ENCODE data around the gene KNSTRN. TPM values are rescaled to one million over a fixed set of nuclear protein-coding genes. Genes with fewer than 3 reads are reported as not detected.

Gene KNSTRN
- total and polyA plus RNA-seq, 2 experiments from 2014 or later, result 67.9 to 80.4 TPM

DNA sequence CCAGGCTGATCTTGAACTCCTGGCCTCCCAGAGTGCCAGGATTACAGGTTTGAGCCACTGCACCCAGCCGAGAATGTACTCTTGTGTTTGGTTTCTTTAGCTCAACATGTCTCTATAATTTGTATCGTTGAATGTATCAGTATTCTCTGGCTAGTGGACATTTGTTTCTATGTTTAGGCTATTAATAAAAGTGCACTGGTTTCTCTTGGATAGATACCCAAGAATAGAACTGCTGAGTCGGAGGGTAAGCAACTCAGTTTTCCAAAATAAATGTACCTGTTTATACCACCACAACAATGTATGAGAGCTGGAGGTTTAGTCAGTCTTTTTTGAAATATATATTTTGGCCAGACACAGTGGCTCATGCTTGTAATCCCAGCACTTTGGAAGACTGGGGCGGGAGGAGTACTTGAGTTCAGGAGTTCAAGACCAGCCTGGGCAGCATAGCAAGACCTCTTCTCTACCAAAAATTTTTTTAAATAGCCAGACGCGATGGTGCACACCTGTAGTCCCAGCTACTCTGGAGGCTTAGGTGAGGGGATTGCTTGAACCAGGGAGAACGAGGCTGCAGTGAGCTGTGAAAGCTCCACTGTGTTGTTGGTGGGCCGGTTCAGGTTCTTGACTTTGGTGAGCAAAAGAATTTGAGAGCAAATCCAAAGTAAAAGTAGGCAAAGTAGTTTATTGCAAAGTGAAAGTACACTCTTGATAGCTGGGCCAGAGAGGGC, 15.3 kb downstream of the KNSTRN start:
- Mint-ChIP-seq H3K27me3 (ENCODE audit: insufficient read depth, low read depth, poor library complexity) (peaks cover 4% of the 10 kb centered on the region), H3K27ac (no peak overlapping the region), H3K9me3 (no peaks in the 10 kb centered on the region), H3K36me3 (ENCODE audit: low read depth) (peaks cover 20% of the 10 kb centered on the region), H3K4me1 (no peaks in the 10 kb centered on the region), H3K4me3 (no peak overlapping the region)
- ATAC-seq (no peak), DNase-seq (ENCODE audit: low spot score) (no peak)
- H3K27ac ChIP-seq (ENCODE audit: low read depth), result no peak overlapping the region
- H3K4me1 ChIP-seq (ENCODE audit: insufficient read depth), result no peaks in the 10 kb centered on the region
- no peaks in the 10 kb centered on the region for H3K79me2 ChIP-seq (replicated peaks; ENCODE audit: insufficient read depth)
- no peak overlapping the region for H3K4me3 ChIP-seq
- no peaks in the 10 kb centered on the region for H3K9me2 ChIP-seq (ENCODE audit: insufficient read depth)
- no peaks in the 10 kb centered on the region for H3K27me3 ChIP-seq (ENCODE audit: insufficient read depth)
- H3F3A ChIP-seq (replicated peaks; ENCODE audit: low read depth), result 0 out of 2 replicates have a peak, but pooled peaks cover 8% of the 10 kb centered on the region
- no peaks in the 10 kb centered on the region for H4K20me1 ChIP-seq (replicated peaks; ENCODE audit: insufficient read depth)
- no peak for TF ChIP-seq ZNF114 (CRISPR knock-in tag; IDR thresholded peaks at IDR 0.05)
- TF ChIP-seq EZH2phosphoT487 (IDR thresholded peaks at IDR 0.05; ENCODE audit: unreplicated experiment), result no peak
- TF ChIP-seq CREB1 (CRISPR knock-in tag; IDR thresholded peaks at IDR 0.05; ENCODE audit: low read depth), result no peak
- TF ChIP-seq STAT1 (IDR thresholded peaks at IDR 0.05; ENCODE audit: unreplicated experiment), result no peak
- peaks cover 15% of the 10 kb centered on the region for H3K36me3 ChIP-seq (ENCODE audit: insufficient read depth)
- no peak overlapping the region for H2AFZ ChIP-seq
- H3K4me2 ChIP-seq, result no peak overlapping the region

DNA sequence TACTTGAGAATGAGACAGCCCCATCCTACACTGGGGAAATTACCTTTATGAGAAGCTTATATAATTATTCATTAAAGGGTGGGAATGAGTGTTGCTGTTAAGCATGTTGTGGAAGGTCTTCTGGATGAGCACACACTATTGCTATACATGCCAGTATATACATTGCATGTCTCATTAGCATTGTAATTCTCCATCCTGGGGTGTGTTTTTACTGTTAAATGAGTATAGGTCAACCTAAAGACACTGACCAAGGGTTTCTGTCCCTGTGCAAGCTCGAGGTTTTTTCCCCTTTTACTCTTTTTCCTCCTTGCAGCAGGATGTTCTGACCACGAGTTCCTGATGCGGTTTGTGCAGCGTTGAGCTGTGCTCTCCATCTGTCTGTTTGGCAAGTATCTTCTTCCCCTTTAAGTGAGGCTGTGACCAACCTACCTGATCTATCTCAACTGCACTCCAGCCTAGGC, 15.9 kb downstream of the KNSTRN start:
- no peak overlapping the region for H3K27ac ChIP-seq (ENCODE audit: low read depth)
- 0 out of 2 replicates have a peak, but pooled peaks cover 4% of the 10 kb centered on the region for H3F3A ChIP-seq (replicated peaks; ENCODE audit: low read depth)
- H3K4me1 ChIP-seq (ENCODE audit: insufficient read depth), result no peaks in the 10 kb centered on the region
- Mint-ChIP-seq H3K9me3 (no peaks in the 10 kb centered on the region), H3K4me3 (no peak overlapping the region), H3K4me1 (no peaks in the 10 kb centered on the region), H3K27ac (no peak overlapping the region), H3K27me3 (ENCODE audit: insufficient read depth, low read depth, poor library complexity) (peaks cover 4% of the 10 kb centered on the region), H3K36me3 (ENCODE audit: low read depth) (peaks cover 14% of the 10 kb centered on the region)
- H3K27me3 ChIP-seq (ENCODE audit: insufficient read depth), result no peaks in the 10 kb centered on the region
- TF ChIP-seq POLR2AphosphoS5 (IDR thresholded peaks at IDR 0.05; ENCODE audit: low read depth) (no peak), ZNF331 (CRISPR knock-in tag; IDR thresholded peaks at IDR 0.05; ENCODE audit: low read depth) (no peak), ZNF114 (CRISPR knock-in tag; IDR thresholded peaks at IDR 0.05) (no peak), STAT1 (IDR thresholded peaks at IDR 0.05; ENCODE audit: unreplicated experiment) (no peak), NANOG (IDR thresholded peaks at IDR 0.05; ENCODE audit: borderline replicate concordance) (no peak), CREB1 (CRISPR knock-in tag; IDR thresholded peaks at IDR 0.05; ENCODE audit: low read depth) (no peak)
- TF ChIP-seq, protein P1, sequence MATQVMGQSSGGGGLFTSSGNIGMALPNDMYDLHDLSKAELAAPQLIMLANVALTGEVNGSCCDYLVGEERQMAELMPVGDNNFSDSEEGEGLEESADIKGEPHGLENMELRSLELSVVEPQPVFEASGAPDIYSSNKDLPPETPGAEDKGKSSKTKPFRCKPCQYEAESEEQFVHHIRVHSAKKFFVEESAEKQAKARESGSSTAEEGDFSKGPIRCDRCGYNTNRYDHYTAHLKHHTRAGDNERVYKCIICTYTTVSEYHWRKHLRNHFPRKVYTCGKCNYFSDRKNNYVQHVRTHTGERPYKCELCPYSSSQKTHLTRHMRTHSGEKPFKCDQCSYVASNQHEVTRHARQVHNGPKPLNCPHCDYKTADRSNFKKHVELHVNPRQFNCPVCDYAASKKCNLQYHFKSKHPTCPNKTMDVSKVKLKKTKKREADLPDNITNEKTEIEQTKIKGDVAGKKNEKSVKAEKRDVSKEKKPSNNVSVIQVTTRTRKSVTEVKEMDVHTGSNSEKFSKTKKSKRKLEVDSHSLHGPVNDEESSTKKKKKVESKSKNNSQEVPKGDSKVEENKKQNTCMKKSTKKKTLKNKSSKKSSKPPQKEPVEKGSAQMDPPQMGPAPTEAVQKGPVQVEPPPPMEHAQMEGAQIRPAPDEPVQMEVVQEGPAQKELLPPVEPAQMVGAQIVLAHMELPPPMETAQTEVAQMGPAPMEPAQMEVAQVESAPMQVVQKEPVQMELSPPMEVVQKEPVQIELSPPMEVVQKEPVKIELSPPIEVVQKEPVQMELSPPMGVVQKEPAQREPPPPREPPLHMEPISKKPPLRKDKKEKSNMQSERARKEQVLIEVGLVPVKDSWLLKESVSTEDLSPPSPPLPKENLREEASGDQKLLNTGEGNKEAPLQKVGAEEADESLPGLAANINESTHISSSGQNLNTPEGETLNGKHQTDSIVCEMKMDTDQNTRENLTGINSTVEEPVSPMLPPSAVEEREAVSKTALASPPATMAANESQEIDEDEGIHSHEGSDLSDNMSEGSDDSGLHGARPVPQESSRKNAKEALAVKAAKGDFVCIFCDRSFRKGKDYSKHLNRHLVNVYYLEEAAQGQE (IDR thresholded peaks at IDR 0.05; ENCODE audit: unreplicated experiment), result no peak
- TF ChIP-seq, protein P2, sequence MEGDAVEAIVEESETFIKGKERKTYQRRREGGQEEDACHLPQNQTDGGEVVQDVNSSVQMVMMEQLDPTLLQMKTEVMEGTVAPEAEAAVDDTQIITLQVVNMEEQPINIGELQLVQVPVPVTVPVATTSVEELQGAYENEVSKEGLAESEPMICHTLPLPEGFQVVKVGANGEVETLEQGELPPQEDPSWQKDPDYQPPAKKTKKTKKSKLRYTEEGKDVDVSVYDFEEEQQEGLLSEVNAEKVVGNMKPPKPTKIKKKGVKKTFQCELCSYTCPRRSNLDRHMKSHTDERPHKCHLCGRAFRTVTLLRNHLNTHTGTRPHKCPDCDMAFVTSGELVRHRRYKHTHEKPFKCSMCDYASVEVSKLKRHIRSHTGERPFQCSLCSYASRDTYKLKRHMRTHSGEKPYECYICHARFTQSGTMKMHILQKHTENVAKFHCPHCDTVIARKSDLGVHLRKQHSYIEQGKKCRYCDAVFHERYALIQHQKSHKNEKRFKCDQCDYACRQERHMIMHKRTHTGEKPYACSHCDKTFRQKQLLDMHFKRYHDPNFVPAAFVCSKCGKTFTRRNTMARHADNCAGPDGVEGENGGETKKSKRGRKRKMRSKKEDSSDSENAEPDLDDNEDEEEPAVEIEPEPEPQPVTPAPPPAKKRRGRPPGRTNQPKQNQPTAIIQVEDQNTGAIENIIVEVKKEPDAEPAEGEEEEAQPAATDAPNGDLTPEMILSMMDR (conservative IDR thresholded peaks at IDR 0.05; ENCODE audit: low read depth in 2 of 2), result no peak
- no peak overlapping the region for H2AFZ ChIP-seq
- no peak for DNase-seq (ENCODE audit: low spot score)
- no peaks in the 10 kb centered on the region for H3K79me2 ChIP-seq (replicated peaks; ENCODE audit: insufficient read depth)
- H4K20me1 ChIP-seq (replicated peaks; ENCODE audit: insufficient read depth), result no peaks in the 10 kb centered on the region
- peaks cover 9% of the 10 kb centered on the region for H3K36me3 ChIP-seq (ENCODE audit: insufficient read depth)
- no peak overlapping the region for H3K4me3 ChIP-seq
- no peak overlapping the region for H3K4me2 ChIP-seq
- no peaks in the 10 kb centered on the region for H3K9me2 ChIP-seq (ENCODE audit: insufficient read depth)
- ATAC-seq, result no peak

Measured in GM23338 (cell line).